Measurements from ENCODE around the gene GPRIN1. TPM values are rescaled to one million over a fixed set of nuclear protein-coding genes. Genes with fewer than 3 reads are reported as not detected.
A peak's percentile ranks its signal among the peaks of the same experiment; 100 is the strongest.

The GPRIN1 gene
- total RNA-seq, 2 donors from 2014 or later = 0.27 to 2.0 TPM

DNA sequence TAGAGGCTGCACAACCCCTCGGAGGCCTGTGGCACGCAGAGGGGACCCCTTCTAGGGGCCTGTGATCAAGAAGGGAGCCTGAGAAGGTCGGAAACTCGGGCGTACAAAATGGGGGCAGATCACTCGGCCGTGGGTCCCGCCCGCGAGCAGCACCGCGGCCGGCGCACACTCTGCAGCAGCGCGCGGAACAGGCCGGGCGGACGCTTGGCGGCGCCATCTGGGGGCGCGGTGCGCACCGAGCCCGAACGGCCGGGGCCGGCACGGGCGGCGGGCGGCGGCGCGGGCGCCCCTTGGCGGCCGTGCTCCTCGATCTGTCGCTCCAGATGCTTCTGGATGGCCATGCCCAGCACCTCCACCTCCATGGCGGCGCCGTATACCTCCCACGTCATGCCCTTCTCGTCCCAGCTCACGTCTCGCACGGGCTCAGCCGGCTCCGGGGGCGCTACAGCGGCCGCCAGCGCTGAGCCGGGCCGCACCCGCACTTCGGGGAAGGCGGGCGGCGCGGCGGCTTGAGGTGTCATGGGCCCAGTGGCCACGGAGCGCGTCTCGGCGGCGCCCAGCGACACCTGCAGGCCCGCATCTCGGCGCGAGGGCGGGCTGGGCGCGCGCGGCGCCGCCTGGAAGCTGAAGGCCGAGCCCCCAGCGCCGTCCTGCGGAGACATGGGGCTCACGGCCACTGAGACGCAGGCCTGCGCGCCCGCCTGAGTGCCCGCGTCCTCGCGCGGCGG is 13.1 kb downstream of the GPRIN1 start:
- no peaks in the 10 kb centered on the region for H3K27me3 ChIP-seq (replicated peaks; ENCODE audit: insufficient read depth)
- H3K27ac ChIP-seq = no peak overlapping the region

DNA sequence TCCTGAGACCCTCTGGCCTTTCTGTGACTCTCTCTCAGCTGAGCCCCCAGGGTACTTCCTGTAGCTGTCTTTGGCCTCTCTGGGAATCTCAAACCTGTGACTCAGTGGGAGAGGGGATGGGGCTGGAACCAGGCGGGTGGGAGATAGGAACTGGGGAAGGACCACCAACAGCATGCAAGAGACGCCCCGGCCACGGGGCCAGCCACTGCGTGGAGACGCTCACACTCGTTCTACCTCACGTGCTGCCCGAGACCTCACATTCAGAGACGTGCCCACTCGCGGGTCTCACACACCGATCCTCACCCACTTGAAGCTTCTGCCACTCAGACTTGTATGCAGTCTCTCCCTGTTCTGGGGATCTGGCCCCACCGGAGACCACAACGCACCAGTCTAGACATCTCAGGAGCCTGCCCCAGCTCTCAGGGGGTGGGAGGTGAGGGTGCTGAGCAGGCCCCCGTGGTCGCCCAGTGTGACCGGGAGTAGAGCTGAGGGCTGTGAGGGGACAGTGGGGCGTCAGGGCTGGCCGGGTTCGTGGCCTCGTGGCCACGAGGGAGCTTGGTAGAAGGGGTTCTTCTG is 13.8 kb downstream of the GPRIN1 start:
- no peak for ATAC-seq (ENCODE audit: insufficient number of reproducible peaks, low FRiP score, low read depth)
- no peak overlapping the region for H3K27ac ChIP-seq
- H3K4me3 ChIP-seq = no peak overlapping the region
- H3K27me3 ChIP-seq (replicated peaks; ENCODE audit: insufficient read depth) = no peaks in the 10 kb centered on the region
- DNase-seq (ENCODE audit: low spot score) = no peak
- no peaks in the 10 kb centered on the region for H3K36me3 ChIP-seq
- peaks cover 0 to 4% of the 10 kb centered on the region in 2 donors for H3K4me1 ChIP-seq (ENCODE audit: control insufficient read depth in 1 of 2, low read depth in 2 of 2)
- TF ChIP-seq, protein P1, sequence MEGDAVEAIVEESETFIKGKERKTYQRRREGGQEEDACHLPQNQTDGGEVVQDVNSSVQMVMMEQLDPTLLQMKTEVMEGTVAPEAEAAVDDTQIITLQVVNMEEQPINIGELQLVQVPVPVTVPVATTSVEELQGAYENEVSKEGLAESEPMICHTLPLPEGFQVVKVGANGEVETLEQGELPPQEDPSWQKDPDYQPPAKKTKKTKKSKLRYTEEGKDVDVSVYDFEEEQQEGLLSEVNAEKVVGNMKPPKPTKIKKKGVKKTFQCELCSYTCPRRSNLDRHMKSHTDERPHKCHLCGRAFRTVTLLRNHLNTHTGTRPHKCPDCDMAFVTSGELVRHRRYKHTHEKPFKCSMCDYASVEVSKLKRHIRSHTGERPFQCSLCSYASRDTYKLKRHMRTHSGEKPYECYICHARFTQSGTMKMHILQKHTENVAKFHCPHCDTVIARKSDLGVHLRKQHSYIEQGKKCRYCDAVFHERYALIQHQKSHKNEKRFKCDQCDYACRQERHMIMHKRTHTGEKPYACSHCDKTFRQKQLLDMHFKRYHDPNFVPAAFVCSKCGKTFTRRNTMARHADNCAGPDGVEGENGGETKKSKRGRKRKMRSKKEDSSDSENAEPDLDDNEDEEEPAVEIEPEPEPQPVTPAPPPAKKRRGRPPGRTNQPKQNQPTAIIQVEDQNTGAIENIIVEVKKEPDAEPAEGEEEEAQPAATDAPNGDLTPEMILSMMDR (IDR thresholded peaks at IDR 0.05) = no peak
- H3K9me3 ChIP-seq = no peaks in the 10 kb centered on the region

More for the DNA sequence above, 13.1 kb downstream of the GPRIN1 start:
- Histone ChIP-seq H3K9me3 (no peaks in the 10 kb centered on the region), H3K4me3 (peak overlapping the region; percentile 63), H3K4me1 (ENCODE audit: control insufficient read depth in 1 of 2, low read depth in 2 of 2) (peaks cover 0 to 4% of the 10 kb centered on the region in 2 donors), H3K36me3 (no peaks in the 10 kb centered on the region)
- TF ChIP-seq, protein P1 (IDR thresholded peaks at IDR 0.05) = no peak
- no peak for ATAC-seq (ENCODE audit: insufficient number of reproducible peaks, low FRiP score, low read depth)
- no peak for DNase-seq (ENCODE audit: low spot score)

- ATAC-seq (ENCODE audit: insufficient number of reproducible peaks, low FRiP score, low read depth) = no peak
- H3K27me3 ChIP-seq (replicated peaks; ENCODE audit: insufficient read depth) = no peaks in the 10 kb centered on the region
- TF ChIP-seq, protein P1 (IDR thresholded peaks at IDR 0.05) = no peak
These were observed 14.5 kb downstream of the GPRIN1 start for GRCh38 chr5:176595386-176595943.

DNA sequence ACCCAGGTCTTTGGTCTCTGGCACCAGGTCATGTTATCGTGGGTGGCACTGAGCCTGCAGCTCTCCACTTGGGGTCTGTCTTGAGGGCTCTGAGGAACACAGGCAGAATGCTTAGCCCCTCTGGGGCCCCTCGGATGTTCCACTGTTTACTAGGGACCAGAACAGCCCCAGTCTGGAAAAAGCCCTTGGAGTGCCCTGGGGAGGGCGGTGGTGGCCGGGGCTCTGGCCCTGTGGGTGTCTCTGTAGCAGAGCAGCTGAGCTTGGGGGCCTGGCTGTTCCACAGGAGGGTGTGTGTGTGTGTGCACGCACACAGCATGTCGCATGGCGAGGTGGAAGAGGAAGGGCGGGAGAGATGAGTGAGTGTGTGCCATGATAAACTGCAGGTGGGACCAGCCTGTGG is 15.4 kb downstream of the GPRIN1 start:
- Histone ChIP-seq H3K27ac (no peak overlapping the region), H3K4me3 (no peak overlapping the region), H3K27me3 (replicated peaks; ENCODE audit: insufficient read depth) (no peaks in the 10 kb centered on the region)

More at GRCh38 chr5:176595386-176595943, 14.5 kb downstream of the GPRIN1 start:
- H3K9me3 ChIP-seq = no peaks in the 10 kb centered on the region
- peaks cover 0 to 4% of the 10 kb centered on the region in 2 donors for H3K4me1 ChIP-seq (ENCODE audit: control insufficient read depth in 1 of 2, low read depth in 2 of 2)
- H3K4me3 ChIP-seq = no peak overlapping the region
- H3K36me3 ChIP-seq = no peaks in the 10 kb centered on the region
- no peak for DNase-seq (ENCODE audit: low spot score)
- no peak overlapping the region for H3K27ac ChIP-seq

More for the DNA sequence above, 15.4 kb downstream of the GPRIN1 start:
- H3K36me3 ChIP-seq = no peaks in the 10 kb centered on the region
- TF ChIP-seq, protein P1 (IDR thresholded peaks at IDR 0.05) = no peak
- H3K4me1 ChIP-seq (ENCODE audit: control insufficient read depth in 1 of 2, low read depth in 2 of 2) = peaks cover 0 to 4% of the 10 kb centered on the region in 2 donors
- DNase-seq (ENCODE audit: low spot score) (no peak), ATAC-seq (ENCODE audit: insufficient number of reproducible peaks, low FRiP score, low read depth) (no peak)
- no peaks in the 10 kb centered on the region for H3K9me3 ChIP-seq
